Fibroblast of lung (primary cell): ENCODE measurements around the gene DLGAP1.

Source experiments
- EZH2 ChIP-seq: IDR thresholded peaks from 2 replicates; pipeline ENCODE4 v1.5.1; 2012; ENCODE audit warnings: low read length, control low read depth, mild to moderate bottlenecking; ENCODE audit errors: missing control alignments
- TF ChIP-seq, protein P1 (sequence below), 2 donors: IDR thresholded peaks in 1 of 2; conservative IDR thresholded peaks in 1 of 2; 1 replicate in 1 of 2; 2 replicates in 1 of 2; pipeline ENCODE4 v1.5.1; 2011 to 2012; ENCODE audit warnings: low read length in 2 of 2, control low read depth in 1 of 2, inconsistent platforms in 1 of 2, low read depth in 1 of 2, mild to moderate bottlenecking in 1 of 2

- TF ChIP-seq, protein P1, sequence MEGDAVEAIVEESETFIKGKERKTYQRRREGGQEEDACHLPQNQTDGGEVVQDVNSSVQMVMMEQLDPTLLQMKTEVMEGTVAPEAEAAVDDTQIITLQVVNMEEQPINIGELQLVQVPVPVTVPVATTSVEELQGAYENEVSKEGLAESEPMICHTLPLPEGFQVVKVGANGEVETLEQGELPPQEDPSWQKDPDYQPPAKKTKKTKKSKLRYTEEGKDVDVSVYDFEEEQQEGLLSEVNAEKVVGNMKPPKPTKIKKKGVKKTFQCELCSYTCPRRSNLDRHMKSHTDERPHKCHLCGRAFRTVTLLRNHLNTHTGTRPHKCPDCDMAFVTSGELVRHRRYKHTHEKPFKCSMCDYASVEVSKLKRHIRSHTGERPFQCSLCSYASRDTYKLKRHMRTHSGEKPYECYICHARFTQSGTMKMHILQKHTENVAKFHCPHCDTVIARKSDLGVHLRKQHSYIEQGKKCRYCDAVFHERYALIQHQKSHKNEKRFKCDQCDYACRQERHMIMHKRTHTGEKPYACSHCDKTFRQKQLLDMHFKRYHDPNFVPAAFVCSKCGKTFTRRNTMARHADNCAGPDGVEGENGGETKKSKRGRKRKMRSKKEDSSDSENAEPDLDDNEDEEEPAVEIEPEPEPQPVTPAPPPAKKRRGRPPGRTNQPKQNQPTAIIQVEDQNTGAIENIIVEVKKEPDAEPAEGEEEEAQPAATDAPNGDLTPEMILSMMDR (conservative IDR thresholded peaks at IDR 0.05 in 1 of 2, IDR thresholded peaks at IDR 0.05 in 1 of 2; ENCODE audit: low read depth in 1 of 2, low read length in 2 of 2): no peak
- no peak for TF ChIP-seq EZH2
Measured at GRCh38 chr18:3827236-3827845, 627.8 kb downstream of the DLGAP1 start.
